ENCODE data around the gene MED10. TPM values are rescaled to one million over a fixed set of nuclear protein-coding genes. Genes with fewer than 3 reads are reported as not detected.
A peak's percentile ranks its signal among the peaks of the same experiment; 100 is the strongest.

Gene MED10
- total RNA-seq, 1 experiment from 2014 or later = 81.8 TPM

- Histone ChIP-seq H3K9me2 (ENCODE audit: insufficient read depth) (no peaks in the 10 kb centered on the region), H3K27ac (no peak overlapping the region), H4K20me1 (ENCODE audit: insufficient read depth) (no peaks in the 10 kb centered on the region), H3K79me2 (ENCODE audit: low read depth) (no peaks in the 10 kb centered on the region), H3K9me3 (ENCODE audit: insufficient read depth, low read depth) (no peaks in the 10 kb centered on the region), H3K27me3 (ENCODE audit: insufficient read depth, low read depth) (peaks cover 48% of the 10 kb centered on the region), H3K36me3 (ENCODE audit: low read depth) (no peaks in the 10 kb centered on the region), H2AFZ (no peak overlapping the region), H3K4me3 (no peak overlapping the region), H3F3A (ENCODE audit: insufficient read depth, low read depth) (no peaks in the 10 kb centered on the region), H3K4me2 (no peak overlapping the region), H3K4me1 (replicated peaks; ENCODE audit: insufficient read depth) (0 out of 2 replicates have a peak, but pooled peaks cover 4% of the 10 kb centered on the region)
- intact Hi-C loops (cut with micrococcal nuclease; ENCODE audit: unreplicated experiment) = no loop called here
- no peak for TF ChIP-seq EZH2 (IDR thresholded peaks at IDR 0.05; ENCODE audit: low read depth)
- no peak for TF ChIP-seq CTCF (conservative IDR thresholded peaks at IDR 0.05)
- DNase-seq = no peak
- ChIA-PET POLR2A (ENCODE audit: unreplicated experiment) (no interaction called here), CTCF (no interaction called here)
- no TSS peak for BruUV-seq (replicated peaks)
Measured at GRCh38 chr5:6384856-6385255, 6.5 kb upstream of the MED10 start.

- intact Hi-C loops (cut with micrococcal nuclease; ENCODE audit: unreplicated experiment) = no loop called here
- Histone ChIP-seq H3K9me2 (ENCODE audit: insufficient read depth) (0 out of 2 replicates have a peak, but pooled peaks cover 3% of the 10 kb centered on the region), H3K79me2 (ENCODE audit: low read depth) (peaks cover under 1% of the 10 kb centered on the region; the same call in 1 of the 2 replicates), H3K27ac (no peak overlapping the region), H3K36me3 (ENCODE audit: low read depth) (no peaks in the 10 kb centered on the region), H3K4me3 (no peak overlapping the region), H3K4me1 (replicated peaks; ENCODE audit: insufficient read depth) (peaks cover 10% of the 10 kb centered on the region; the same call in 1 of the 2 replicates), H3K27me3 (ENCODE audit: insufficient read depth, low read depth) (peaks cover 37% of the 10 kb centered on the region), H2AFZ (no peak overlapping the region; the same call in 1 of the 2 replicates), H4K20me1 (ENCODE audit: insufficient read depth) (no peaks in the 10 kb centered on the region), H3K4me2 (peak overlapping the region; percentile 4), H3K9me3 (ENCODE audit: insufficient read depth, low read depth) (no peaks in the 10 kb centered on the region), H3F3A (ENCODE audit: insufficient read depth, low read depth) (peaks cover 5% of the 10 kb centered on the region; the same call in 1 of the 2 replicates)
- POLR2A ChIA-PET (ENCODE audit: unreplicated experiment) = no interaction called here
- CTCF ChIA-PET = no interaction called here
- no TSS peak for BruUV-seq (replicated peaks)
- no peak for DNase-seq
- TF ChIP-seq EZH2 (IDR thresholded peaks at IDR 0.05; ENCODE audit: low read depth) (no peak), CTCF (conservative IDR thresholded peaks at IDR 0.05) (no peak)
Measured at GRCh38 chr5:6383376-6383775, 5.0 kb upstream of the MED10 start.

- H3K9me2 ChIP-seq (ENCODE audit: insufficient read depth) = 0 out of 2 replicates have a peak, but pooled peaks cover 3% of the 10 kb centered on the region
- no peak for DNase-seq
- H3K4me3 ChIP-seq = peak overlapping the region; percentile 93; the same call in 1 of the 2 replicates
- no TSS peak for BruUV-seq (replicated peaks)
- no peak overlapping the region for H3K27ac ChIP-seq
- peak overlapping the region; percentile 98 for H3K4me2 ChIP-seq
- TF ChIP-seq EZH2 (IDR thresholded peaks at IDR 0.05; ENCODE audit: low read depth) = no peak
- TF ChIP-seq CTCF (conservative IDR thresholded peaks at IDR 0.05) = no peak
- peaks cover 41% of the 10 kb centered on the region for H3K79me2 ChIP-seq (ENCODE audit: low read depth)
- H3K27me3 ChIP-seq (ENCODE audit: insufficient read depth, low read depth) = 0 out of 2 replicates have a peak, but pooled peaks cover 4% of the 10 kb centered on the region
- intact Hi-C loops (cut with micrococcal nuclease; ENCODE audit: unreplicated experiment) = loop anchor here (2.0 to 5.0 kb wide), 3 partner anchors 334 to 957 kb away; partner anchors contain the start of genes ICE1 and TENT4A
- H3K4me1 ChIP-seq (replicated peaks; ENCODE audit: insufficient read depth) = peaks cover 22% of the 10 kb centered on the region
- peaks cover 34% of the 10 kb centered on the region for H4K20me1 ChIP-seq (ENCODE audit: insufficient read depth)
- peaks cover 5% of the 10 kb centered on the region; the same call in 1 of the 2 replicates for H3F3A ChIP-seq (ENCODE audit: insufficient read depth, low read depth)
- peak overlapping the region; percentile 97 for H2AFZ ChIP-seq
- H3K36me3 ChIP-seq (ENCODE audit: low read depth) = peaks cover 27% of the 10 kb centered on the region
- POLR2A ChIA-PET (ENCODE audit: unreplicated experiment) = no interaction called here
- CTCF ChIA-PET = no interaction called here
- no peaks in the 10 kb centered on the region for H3K9me3 ChIP-seq (ENCODE audit: insufficient read depth, low read depth)
Measured at GRCh38 chr5:6379246-6379645, 899 bp upstream of the MED10 start.

Measured in PC-9 (cell line).